Rectal smooth muscle tissue (tissue), 1 donor: ENCODE measurements around the gene PTPN4.

Experiments used
- H3K27ac ChIP-seq: one replicate; pipeline ENCODE4 v1.7.0; 2013; ENCODE audit warnings: low read depth, low read length, inconsistent platforms
- H3K27me3 ChIP-seq: one replicate; pipeline ENCODE4 v1.7.0; 2013; ENCODE audit warnings: low read length; ENCODE audit not compliant: control insufficient read depth, insufficient read depth
- H3K36me3 ChIP-seq: one replicate; pipeline ENCODE4 v1.7.0; 2013; ENCODE audit warnings: low read length; ENCODE audit not compliant: control insufficient read depth, insufficient read depth
- H3K4me1 ChIP-seq: one replicate; pipeline ENCODE4 v1.7.0; 2013; ENCODE audit warnings: low read length; ENCODE audit not compliant: control insufficient read depth, insufficient read depth
- H3K4me3 ChIP-seq: one replicate; pipeline ENCODE4 v1.7.0; 2013; ENCODE audit warnings: low read length
- H3K9ac ChIP-seq: one replicate; pipeline ENCODE4 v1.7.0; 2013; ENCODE audit warnings: low read length

PTPN4 gene

DNA sequence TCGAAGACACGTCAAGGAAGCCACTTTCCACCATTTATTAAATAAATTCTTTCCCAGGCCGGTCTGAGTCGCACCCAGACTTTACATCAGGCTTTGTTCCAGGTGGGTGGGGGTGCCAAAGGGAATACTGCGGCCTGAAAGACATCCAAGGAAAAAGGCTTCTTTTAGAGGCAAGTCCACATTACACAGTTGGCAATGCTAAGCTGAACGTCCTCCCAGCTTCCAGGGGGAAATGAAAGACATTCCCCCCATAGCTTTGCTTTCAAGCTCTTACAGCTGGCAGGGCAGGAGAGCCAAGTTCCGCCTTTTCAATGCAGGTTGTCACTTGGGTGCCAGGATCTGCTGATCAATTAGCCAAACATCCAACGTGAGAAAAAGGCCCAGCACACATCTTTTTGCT lies 36.5 kb upstream of the PTPN4 start:
- Histone ChIP-seq H3K4me3 (no peak overlapping the region), H3K36me3 (no peaks in the 10 kb centered on the region), H3K27me3 (no peaks in the 10 kb centered on the region), H3K27ac (no peak overlapping the region), H3K4me1 (no peaks in the 10 kb centered on the region), H3K9ac (no peak overlapping the region)

- H3K4me3 ChIP-seq: no peak overlapping the region
- H3K36me3 ChIP-seq: no peaks in the 10 kb centered on the region
- H3K9ac ChIP-seq: no peak overlapping the region
- H3K4me1 ChIP-seq: no peaks in the 10 kb centered on the region
- H3K27me3 ChIP-seq: no peaks in the 10 kb centered on the region
- no peak overlapping the region for H3K27ac ChIP-seq
Measured at GRCh38 chr2:119723784-119724467, 35.8 kb upstream of the PTPN4 start.

- no peak overlapping the region for H3K9ac ChIP-seq
- H3K27ac ChIP-seq: no peak overlapping the region
Measured at GRCh38 chr2:119724656-119725485, 34.9 kb upstream of the PTPN4 start.

GRCh38 chr2:119727493-119727892 lies 32.2 kb upstream of the PTPN4 start:
- Histone ChIP-seq H3K27me3 (no peaks in the 10 kb centered on the region), H3K27ac (no peak overlapping the region), H3K4me3 (no peak overlapping the region), H3K4me1 (no peaks in the 10 kb centered on the region), H3K9ac (no peak overlapping the region), H3K36me3 (no peaks in the 10 kb centered on the region)

More at GRCh38 chr2:119724656-119725485, 34.9 kb upstream of the PTPN4 start:
- no peak overlapping the region for H3K4me3 ChIP-seq
- no peaks in the 10 kb centered on the region for H3K27me3 ChIP-seq
- H3K4me1 ChIP-seq: no peaks in the 10 kb centered on the region
- H3K36me3 ChIP-seq: no peaks in the 10 kb centered on the region

- no peaks in the 10 kb centered on the region for H3K36me3 ChIP-seq
- no peaks in the 10 kb centered on the region for H3K27me3 ChIP-seq
- H3K9ac ChIP-seq: no peak overlapping the region
- no peaks in the 10 kb centered on the region for H3K4me1 ChIP-seq
- no peak overlapping the region for H3K4me3 ChIP-seq
- no peak overlapping the region for H3K27ac ChIP-seq
Measured at GRCh38 chr2:119728421-119728820, 31.3 kb upstream of the PTPN4 start.

DNA sequence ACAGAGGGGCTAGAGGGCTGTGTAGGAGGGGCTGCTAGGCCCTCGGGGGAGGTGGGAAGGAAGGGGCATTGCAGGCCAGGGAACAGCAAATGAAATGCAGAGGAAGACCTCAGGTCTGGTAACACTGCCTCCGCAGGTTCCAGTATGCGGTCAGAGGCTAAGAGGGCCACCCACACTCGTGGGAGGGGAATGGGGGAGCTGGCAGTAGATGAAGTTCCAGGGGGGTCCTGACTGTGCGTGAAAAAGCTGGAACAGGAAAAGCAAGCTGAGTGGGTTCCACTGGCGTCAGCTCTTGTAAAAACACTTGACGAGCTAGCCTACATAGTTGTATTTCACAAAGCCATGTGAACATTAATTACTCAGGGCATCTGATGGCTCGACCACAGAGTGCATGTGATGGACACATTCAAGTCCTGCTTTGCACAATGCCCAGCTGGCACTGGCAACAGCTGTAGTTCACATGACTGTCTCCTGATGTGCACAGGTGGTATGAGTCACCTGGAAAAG lies 29.0 kb upstream of the PTPN4 start:
- Histone ChIP-seq H3K4me3 (no peak overlapping the region), H3K9ac (no peak overlapping the region), H3K4me1 (no peaks in the 10 kb centered on the region), H3K27me3 (no peaks in the 10 kb centered on the region), H3K36me3 (no peaks in the 10 kb centered on the region), H3K27ac (no peak overlapping the region)

DNA sequence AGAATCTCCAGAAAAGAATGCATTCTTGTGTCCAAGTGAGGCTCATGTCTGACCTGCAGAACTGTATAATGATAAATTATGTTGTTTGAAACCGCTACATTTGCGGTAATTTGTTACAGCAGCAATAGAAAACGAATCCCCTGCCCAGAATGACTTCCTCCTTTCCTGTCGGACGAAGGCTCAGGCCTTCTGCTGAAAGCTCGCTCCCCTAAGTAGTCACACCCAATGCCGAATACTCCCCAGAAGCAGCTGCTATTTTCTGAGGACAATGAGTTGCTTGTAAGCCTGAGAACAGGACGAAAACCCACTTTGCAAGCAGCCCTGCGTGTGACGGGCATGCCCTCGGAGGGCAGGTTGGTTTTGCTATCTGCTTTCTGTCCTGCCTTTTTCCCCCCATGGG lies 27.7 kb upstream of the PTPN4 start:
- H3K36me3 ChIP-seq: no peaks in the 10 kb centered on the region
- no peak overlapping the region for H3K27ac ChIP-seq
- H3K4me3 ChIP-seq: no peak overlapping the region
- H3K27me3 ChIP-seq: no peaks in the 10 kb centered on the region
- H3K4me1 ChIP-seq: no peaks in the 10 kb centered on the region
- no peak overlapping the region for H3K9ac ChIP-seq

DNA sequence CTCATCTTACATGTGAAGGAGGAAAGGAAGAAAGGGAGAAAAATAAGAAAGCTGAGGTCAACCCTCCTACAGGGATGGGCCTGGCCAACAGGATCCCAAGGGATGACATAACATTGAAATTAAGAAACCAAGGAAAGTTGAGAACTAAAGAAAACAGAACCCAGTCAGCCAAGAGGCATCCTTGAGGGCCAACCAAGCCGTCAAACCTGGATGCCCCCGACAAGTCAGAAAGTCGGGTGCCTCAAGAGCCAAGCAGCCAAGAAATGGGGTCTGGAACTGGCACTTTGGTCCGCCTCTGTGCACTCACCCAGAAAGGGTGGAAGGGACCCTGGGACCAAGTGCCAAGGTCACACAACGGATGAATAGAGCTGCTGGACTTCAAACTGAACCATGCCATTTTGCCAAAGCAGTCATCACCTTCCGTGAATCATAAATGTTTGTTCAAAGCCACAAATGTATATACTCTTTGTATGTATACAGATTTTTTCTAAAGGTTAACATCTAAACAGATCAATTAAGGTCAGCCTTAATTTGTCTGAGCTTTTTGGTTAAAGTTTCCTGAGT lies 27.0 kb upstream of the PTPN4 start:
- Histone ChIP-seq H3K4me1 (no peaks in the 10 kb centered on the region), H3K4me3 (no peak overlapping the region), H3K27me3 (no peaks in the 10 kb centered on the region), H3K27ac (no peak overlapping the region), H3K36me3 (no peaks in the 10 kb centered on the region), H3K9ac (no peak overlapping the region)

- Histone ChIP-seq H3K9ac (no peak overlapping the region), H3K27me3 (no peaks in the 10 kb centered on the region), H3K4me3 (no peak overlapping the region), H3K36me3 (no peaks in the 10 kb centered on the region), H3K27ac (no peak overlapping the region), H3K4me1 (no peaks in the 10 kb centered on the region)
Measured at GRCh38 chr2:119734047-119734446, 25.7 kb upstream of the PTPN4 start.

GRCh38 chr2:119735565-119735964 lies 24.2 kb upstream of the PTPN4 start:
- no peak overlapping the region for H3K27ac ChIP-seq
- no peaks in the 10 kb centered on the region for H3K36me3 ChIP-seq
- H3K4me1 ChIP-seq: no peaks in the 10 kb centered on the region
- no peak overlapping the region for H3K9ac ChIP-seq
- no peak overlapping the region for H3K4me3 ChIP-seq
- H3K27me3 ChIP-seq: no peaks in the 10 kb centered on the region

GRCh38 chr2:119736021-119736420 lies 23.7 kb upstream of the PTPN4 start:
- no peaks in the 10 kb centered on the region for H3K4me1 ChIP-seq
- no peak overlapping the region for H3K9ac ChIP-seq
- H3K27ac ChIP-seq: no peak overlapping the region
- no peak overlapping the region for H3K4me3 ChIP-seq
- H3K27me3 ChIP-seq: no peaks in the 10 kb centered on the region
- no peaks in the 10 kb centered on the region for H3K36me3 ChIP-seq

DNA sequence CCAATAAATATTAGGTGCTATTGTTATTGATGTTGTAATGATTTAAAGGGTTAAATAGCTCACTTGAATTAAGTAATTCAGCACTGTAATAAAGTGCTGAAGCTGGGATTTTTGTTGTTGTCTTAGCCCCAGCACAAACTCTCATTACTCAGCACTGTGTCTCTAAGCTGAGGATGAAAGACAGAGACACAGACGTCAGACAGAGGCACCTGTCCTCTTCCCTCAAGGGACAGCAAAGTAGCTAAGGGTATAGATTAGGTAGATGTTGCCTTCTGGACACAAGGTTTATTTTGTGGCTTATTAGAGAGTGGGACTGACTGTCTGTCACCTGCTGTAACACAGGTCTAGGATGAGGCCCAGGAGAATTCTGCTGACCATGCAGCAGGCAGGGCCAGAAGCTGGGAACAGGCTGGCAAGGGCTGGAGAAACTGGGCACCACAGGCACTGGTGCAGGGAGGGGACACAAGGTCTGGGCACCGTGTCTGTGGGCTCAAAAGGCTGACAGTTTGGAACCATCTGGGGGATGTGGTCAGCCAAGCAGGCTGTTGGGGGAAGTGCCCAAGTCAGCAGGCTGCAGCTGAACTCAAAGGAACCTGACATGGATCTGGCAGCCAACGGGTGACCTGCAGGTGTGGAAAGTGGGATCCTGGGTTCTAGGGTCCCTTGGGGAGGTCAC lies 20.0 kb upstream of the PTPN4 start:
- Histone ChIP-seq H3K4me3 (no peak overlapping the region), H3K27me3 (no peaks in the 10 kb centered on the region), H3K27ac (no peak overlapping the region), H3K9ac (no peak overlapping the region), H3K36me3 (no peaks in the 10 kb centered on the region), H3K4me1 (peaks cover 2% of the 10 kb centered on the region)
